Ishikawa (cell line): Measurements from ENCODE around the gene ALDH1A1.

Experiments used
- CEBPB ChIP-seq: IDR thresholded peaks from 2 replicates; pipeline ENCODE4 v1.6.1; 2012
- EP300 ChIP-seq: IDR thresholded peaks from 2 replicates; pipeline ENCODE4 v1.6.1; 2012; ENCODE audit warnings: borderline replicate concordance
- MAX ChIP-seq: IDR thresholded peaks from 2 replicates; pipeline ENCODE4 v1.6.1; 2012
- RAD21 ChIP-seq: IDR thresholded peaks from 2 replicates; pipeline ENCODE4 v1.6.1; 2012; ENCODE audit warnings: low read depth
- TCF12 ChIP-seq: IDR thresholded peaks from 2 replicates; pipeline ENCODE4 v1.6.1; 2012; ENCODE audit warnings: low read depth
- YY1 ChIP-seq: IDR thresholded peaks from 2 replicates; pipeline ENCODE4 v1.6.1; 2012; ENCODE audit warnings: low read depth
- ZBTB7A ChIP-seq: IDR thresholded peaks from 2 replicates; pipeline ENCODE4 v1.6.1; 2012; ENCODE audit warnings: low read depth

DNA sequence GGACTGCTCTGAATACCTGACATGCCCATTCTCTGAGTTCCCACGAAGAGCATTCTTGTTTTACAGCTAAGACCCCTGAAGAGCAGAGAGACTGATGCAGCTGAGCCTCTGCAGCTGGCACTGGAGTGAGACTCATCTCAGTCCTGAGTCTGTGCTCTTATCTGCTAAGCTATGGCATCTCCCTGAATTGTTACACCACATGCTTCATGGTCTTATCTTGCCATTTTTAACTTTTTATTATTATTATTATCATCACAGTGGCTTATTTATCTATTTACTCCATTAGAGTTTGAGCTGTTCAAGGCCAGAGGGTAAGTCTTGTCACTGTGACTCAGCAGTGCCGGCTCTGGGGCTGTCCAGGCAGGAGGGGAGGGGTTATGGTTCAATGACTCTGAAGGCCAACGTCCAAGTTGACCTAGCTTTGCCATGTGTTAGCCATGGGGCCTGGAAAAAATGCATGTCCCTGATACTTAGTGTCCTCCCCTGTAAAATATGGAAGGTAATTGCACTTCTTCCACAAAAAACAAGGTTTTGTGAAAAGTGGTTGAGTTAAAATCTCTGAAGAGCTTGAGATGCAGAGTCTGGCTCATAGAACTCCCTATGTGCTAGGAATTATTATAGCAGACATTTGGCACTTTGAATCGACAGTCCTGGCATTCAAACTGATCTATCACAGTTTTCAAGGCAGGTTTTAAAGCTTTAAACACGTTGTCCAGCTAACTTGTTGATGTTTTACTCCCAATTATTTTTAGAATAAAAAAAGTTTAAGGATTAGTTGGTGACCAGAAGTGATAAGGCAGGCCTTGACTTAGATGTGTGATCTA lies 94.6 kb downstream of the ALDH1A1 start:
- TF ChIP-seq CEBPB (no peak), ZBTB7A (no peak), EP300 (no peak; the same call in 1 of the 2 replicates), MAX (no peak), RAD21 (no peak), YY1 (no peak), TCF12 (no peak)
